GM21367 (cell line): Measurements from ENCODE around the gene IHH.

Source experiments
- ATAC-seq: cut with Tn5 transposase; IDR thresholded peaks from one replicate; pipeline ENCODE4 v1.9.1; 2021; ENCODE audit not compliant: unreplicated experiment

The IHH gene

DNA sequence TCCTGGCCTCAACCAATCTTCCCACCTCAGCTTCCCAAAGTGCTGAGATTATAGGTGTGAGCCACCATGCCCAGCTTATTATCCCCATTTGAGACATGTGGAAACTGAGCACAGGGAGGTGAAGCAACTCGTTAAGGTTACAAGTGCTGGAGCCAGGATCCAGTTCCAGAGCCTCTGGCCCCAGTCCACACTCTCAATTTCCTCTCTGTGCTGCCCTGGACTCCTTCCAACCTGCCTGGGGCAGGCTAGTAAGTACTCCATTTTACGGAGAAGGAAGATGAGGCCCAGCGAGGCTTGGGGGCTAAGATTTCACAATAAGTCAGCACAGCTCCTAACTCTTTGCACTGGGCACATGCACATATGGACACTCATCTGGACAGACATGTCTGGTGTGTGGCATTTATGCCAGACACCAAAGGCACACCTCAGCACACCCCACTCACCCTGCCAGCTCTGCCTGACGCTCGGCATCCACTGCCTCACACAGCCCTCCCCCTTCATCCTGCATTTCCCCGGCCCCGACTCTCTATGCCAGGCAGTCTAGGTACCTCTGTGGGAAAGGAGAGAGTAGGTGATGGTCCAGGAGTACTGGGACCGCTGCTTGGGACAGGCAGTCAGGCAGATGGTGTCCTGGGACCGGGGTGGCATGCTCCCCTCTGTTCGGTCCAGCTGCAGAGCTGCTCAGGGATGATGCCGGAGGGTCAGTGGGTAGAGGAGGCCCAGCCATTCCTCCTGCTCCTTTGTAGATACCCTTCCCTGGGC is 39.9 kb downstream of the IHH start:
- no peak for ATAC-seq

DNA sequence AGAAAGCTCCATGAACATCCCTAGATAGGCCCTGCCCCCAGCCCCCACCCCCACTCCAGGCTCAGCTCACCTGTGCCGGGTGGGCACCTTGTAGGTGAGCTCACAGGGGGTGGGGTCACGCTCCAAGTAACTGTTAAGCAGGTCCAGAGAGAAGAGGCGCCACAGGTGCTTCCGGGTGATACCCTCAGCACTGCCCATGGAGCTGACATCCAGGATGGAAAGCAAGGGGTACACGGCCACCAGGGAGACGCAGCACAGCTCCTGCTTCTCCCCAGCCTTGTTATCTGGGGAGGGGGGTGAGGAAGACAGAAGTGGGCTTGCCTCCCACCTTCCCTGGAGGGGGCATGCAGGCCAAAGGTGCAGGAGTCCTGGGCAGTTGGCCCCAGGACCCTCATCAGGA is 41.3 kb downstream of the IHH start:
- ATAC-seq, result no peak

DNA sequence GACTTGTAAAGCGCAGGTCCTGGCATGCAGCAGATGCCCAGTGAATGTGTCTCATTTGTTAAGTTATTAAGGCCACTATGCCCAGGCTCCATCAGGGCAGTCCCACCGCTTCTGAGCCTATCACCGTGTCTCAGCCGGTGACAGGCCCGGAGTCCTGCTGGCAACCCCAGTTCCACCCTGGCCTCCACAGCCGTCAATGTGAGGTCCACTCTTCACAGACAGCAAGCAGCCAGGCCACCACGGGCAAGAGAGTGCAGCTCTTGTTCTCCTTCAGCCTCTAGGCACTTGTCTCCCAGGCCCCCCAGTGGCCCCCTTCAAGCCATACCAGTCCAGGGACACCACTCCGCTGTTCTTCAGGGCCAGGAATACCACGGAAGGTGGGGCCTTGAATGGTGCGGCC is 42.0 kb downstream of the IHH start:
- ATAC-seq, result no peak

DNA sequence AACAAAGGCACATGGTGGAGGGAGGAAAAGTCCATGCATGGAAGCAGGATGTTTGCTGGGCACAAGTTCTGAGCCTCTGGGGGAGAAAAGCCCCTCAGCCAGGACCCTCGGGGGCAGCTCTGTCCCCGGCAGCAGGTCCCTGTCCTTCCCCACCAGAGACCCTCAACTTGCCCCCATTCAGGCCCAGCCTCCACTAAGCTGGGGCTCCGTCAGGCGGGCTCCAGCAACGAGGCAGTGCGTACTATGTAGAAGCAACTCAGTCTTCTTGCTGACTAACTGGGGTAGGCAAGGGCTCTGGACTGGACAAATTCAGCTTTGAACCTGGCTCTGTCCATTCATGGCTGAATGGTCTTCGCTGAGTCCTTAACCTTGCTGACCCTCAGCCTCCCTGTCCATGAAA is 42.4 kb downstream of the IHH start:
- ATAC-seq, result no peak

DNA sequence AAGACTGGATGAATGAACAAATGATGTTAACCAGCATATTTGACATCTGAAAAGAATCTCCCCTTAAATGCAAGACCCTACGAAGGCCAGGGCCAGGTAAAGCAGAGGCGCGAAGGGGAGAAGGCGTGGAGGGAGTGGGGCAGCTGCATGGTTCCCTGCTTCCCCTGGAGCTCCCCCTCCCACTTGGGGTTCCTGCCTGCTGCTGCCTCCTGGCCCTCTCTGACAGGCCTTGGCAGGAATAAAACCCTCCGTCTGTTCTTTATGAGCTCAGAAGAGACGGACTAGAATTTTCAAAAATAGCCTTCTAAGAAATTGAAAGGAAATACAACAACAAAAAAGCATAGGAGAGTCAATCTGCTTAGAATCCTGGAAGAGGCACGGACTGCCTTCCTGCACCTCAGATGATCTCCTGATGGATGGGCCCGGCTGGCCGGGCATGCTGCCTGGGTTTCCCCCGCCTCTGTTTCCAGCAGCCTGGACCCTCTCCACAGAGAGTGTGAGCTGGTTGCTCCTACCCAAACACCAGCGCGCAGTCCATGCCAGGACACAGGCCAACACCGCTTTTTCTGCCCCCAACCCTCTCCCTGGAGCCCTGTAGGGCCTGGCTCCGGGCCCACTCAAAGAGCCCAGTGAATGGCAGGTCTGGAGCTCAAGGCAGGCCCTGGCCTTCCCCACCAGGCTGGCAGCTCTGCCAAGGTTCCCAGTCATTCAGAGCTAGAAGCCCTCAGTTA is 43.4 kb downstream of the IHH start:
- ATAC-seq, result no peak

DNA sequence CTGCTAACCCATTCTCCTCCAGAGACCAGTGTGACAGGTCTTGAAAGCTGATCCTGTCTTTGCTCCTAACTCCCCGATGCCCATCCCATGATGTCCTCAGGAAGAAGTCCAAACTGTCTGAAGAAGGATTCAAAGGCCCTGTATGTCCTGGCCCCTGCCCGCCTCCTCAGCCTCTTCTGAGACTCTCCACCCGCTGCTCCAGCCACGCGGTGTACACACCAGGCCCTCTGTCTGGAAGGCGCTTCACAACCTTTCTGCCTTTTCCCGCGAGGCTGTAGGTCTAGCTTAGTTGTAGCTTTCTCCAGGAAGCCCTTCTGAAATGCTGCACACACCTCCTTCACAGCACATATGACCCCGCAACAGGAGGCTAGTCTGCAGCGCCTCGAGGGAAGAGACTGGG is 44.0 kb downstream of the IHH start:
- ATAC-seq, result no peak

DNA sequence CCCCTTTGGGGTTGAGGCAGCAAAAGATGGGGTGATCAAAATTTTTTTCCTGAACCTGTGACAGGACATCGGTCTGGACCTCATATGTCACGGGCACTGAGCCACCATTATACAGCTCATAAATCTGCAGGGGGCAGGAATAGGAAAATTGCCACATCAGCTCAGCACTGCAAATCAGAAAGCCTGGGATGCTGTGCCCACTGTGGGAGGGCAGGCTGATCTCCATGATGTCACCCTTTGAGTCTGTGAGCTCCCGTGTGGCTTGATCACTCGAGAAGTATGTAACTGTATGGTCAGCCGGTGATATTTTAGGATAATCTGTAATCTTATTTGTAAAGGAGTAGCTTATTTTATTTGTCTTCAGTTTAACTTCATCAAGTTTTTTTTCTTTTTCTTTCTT is 49.8 kb downstream of the IHH start:
- ATAC-seq, result no peak

DNA sequence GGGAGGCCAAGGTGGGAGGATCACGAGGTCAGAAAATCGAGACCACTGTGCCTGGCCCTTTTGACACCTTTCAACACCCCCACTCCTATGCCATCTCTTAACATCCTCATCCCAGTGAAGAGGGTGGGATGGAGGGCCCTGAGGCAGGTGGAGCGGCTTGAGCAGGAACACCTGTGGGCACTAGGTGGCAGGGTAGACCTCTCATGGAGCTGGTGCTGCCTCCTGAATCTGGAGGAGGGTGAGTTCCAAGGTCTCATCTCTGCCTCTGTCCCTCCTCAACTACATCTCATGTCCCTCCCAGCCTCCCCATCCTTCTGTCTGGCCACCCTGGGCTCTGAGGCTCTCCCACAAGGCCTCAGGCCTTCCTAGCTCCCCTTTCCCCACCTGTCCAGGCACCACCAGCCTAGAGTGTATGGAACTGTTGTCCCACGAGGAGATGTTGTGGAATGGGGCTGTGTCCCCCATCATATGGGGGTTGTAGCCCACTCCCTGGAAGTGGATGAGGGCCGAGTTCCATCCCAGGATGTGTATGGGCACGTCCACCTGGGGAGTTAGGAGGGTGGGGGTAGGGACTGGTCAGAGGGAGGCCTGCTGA is 50.5 kb downstream of the IHH start:
- ATAC-seq, result no peak

DNA sequence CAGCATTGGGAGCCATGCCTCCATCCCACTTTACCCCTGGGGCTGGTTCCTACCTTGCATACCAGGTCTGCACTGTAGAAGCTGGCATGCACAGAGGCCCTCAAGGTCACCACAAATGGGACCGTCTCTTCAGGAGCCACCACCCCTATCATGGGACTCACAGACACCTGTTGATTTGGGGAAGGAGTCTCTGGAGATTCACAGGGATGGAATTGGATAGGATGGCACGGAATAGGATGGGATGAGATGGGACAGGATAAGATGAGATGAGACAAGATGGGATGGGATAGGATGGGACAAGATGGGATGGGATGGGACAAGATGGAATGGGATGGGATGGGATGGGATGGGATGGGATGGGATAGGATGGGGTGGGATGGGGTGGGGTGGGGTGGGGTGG is 51.4 kb downstream of the IHH start:
- ATAC-seq, result no peak
